ENCODE data around the gene ZNF292. TPM values are rescaled to one million over a fixed set of nuclear protein-coding genes. Genes with fewer than 3 reads are reported as not detected.
"Not testable (repeated sequence)": the region's sequence is repeated elsewhere in the genome, so short reads cannot be mapped to it uniquely, and the experiment has no call there.

The ZNF292 gene
- total RNA-seq: 13.2 and 25.5 TPM in 2 replicates

DNA sequence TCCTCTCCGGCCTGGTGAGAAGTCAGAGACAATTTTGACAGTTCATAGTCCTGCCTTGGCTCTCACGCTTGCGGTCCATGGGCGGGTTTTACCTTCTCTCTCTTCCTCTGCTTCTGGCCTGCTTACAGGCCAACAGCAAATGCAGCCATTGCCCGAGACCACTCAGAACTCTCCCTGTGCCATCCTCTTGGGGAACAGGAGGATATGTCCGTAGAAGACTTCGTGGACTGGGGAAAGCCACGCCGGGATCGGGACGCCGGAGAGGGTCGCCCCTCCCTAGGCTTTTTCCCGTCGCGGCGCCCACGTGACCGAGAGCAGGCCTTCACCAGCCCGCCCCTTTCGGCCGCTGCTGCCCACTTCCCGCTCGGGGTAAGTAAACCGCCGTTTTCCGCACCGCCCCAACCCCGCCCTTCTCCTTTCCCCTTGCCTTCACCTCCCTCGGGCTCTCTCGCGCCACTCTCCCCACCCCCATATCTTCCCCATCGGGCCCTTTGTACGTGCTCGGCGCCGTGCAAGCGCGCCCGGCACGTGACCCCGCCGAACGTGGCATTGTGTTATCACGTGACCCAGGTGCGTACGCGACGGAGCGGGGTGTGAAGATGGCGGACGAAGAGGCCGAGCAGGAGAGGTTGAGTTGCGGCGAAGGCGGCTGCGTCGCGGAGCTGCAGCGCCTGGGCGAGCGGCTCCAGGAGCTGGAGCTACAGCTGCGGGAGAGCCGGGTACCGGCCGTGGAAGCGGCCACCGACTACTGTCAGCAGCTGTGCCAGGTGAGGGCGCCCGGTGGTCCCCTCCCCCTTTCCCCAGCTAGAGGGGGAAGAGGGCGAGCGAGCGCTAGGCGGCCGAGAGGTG, at the start of gene ZNF292:
TSS of gene ZNF292 (plus strand) at position 573 of the 849 bp plus-strand sequence. CDS start at position 600, 27 bp downstream.
- peak; percentile 57 for DNase-seq (ENCODE audit: extremely low read depth, low read depth, low spot score)

DNA sequence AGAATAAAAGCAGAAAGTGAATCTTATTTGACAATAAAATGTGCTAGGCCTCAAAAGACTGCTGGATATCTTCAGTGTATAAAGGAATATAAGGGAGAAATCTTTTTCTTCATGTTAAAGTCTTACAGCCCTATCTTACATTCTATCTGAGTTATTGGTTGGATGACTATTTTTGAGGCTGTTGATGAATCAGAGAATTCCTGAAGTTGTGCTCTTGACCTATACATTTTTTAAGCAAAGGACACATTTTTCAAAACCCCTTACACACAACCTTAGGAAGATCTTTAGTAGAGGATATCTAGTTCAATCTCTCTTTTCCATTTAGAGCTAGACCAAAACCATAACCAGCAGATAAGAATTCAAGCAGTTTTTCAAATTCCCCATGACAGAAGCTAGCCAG, 49.5 kb upstream of the ZNF292 start:
- no peak for DNase-seq (ENCODE audit: extremely low read depth, low read depth, low spot score)

DNA sequence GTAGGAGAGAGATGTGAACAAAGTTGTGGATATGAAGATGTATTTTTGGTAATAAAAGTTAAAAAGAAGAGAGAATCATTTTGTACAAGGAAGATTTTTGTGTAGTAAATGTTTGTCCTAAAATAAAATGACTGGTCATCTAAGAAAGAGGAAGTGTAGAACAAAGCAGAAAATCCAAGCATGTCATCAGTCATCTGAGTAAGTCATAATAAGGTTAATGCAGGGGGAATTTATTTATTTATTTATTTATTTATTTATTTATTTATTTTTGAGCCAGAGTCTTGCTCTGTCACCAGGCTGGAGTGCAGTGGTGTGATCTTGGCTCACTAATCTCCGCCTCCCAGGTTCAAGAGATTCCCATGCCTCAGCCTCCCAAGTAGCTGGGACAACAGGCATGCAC, 44.7 kb upstream of the ZNF292 start:
- DNase-seq (ENCODE audit: extremely low read depth, low read depth, low spot score): no peak

DNA sequence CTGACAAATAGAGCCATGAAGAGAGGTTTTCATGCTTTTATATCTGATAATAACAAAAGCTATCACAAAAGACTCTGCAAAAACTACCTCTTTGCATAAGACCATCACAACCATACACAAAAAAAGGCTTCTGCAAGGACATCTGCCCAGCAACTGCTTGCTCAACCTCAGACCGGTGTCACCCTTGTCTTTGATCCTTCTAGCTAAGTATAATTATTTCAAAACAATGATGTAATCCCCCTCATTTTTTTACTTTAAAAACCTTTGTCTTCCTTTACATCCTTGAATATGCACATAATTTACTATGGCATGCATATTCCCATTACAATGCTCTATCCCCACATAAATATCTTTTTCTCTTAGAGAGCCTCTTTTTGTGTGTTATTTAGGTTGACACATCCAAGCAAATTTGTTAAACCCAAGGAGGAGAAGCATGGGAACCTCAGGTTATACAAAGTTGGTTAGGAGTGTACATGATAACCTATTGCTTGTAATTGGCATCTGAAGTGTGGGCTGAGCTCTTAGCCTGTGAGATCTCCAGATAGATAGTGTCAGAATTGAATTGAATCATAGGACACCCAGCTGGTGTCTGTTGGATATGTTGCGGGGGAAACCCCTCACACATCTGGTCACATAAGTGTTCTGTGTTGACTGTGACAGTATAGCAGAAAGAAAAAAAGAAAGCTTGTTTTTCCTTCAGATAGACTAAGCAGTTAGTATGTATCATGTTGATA, 39.8 kb upstream of the ZNF292 start:
- no peak for DNase-seq (ENCODE audit: extremely low read depth, low read depth, low spot score)

DNA sequence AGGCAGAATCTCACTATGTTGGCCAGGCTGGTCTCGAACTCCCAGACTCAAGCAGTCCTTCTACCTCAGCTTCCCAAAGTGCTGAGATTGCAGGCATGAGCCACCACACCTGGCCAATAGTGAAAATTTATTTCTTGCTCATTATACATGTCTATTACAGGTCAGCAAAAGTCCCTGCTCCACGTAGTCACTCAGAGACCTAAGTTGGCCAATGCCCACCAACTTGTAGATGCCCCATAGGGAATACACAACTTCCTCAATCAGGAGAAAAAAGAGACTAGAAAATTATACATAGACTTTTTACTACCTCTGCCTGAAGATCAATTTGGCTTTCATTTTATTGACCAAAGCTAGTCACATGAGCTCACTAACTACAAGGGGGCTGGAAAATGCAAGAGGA, 38.4 kb upstream of the ZNF292 start:
- no peak for DNase-seq (ENCODE audit: extremely low read depth, low read depth, low spot score)

DNA sequence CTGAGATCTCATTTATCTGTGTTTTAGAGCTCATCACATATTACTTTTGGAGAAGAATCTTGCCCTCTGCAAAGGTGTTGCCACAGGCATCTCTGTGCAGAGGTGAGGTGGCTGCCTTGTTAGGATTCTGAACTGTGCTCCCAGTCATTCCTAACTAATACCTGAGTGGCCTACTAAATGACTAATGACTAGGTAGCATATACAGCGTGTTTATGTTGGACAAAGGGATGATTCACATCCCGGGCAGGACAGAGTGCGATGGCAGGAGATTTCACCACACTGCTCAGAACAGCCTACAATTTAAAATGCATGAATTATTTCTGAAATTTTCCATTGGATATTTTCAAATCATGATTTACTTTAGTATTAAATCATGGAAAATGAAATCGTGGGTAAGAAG, 37.3 kb upstream of the ZNF292 start:
- DNase-seq (ENCODE audit: extremely low read depth, low read depth, low spot score): no peak

DNA sequence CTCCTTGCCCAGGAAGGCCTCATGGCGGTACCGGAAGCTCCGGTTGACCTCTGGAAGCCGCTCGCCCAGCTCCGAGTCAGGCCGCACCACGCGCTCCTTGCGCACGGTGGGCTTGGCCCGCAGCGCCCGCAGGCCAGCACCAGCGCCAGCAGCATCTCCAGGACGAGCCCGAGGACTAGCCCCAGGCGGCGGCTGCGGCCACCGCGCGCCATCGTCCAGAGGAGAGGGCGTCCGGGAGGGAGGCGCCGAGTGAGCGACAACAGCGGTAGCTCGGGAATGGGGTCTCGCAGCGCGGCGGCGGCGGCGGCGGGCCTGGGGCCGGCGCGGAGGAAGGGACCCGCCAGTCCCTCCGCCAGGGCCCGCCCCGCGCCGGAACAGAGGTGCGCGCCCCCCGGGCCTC, 32.9 kb upstream of the ZNF292 start:
- no peak for DNase-seq (ENCODE audit: extremely low read depth, low read depth, low spot score)

DNA sequence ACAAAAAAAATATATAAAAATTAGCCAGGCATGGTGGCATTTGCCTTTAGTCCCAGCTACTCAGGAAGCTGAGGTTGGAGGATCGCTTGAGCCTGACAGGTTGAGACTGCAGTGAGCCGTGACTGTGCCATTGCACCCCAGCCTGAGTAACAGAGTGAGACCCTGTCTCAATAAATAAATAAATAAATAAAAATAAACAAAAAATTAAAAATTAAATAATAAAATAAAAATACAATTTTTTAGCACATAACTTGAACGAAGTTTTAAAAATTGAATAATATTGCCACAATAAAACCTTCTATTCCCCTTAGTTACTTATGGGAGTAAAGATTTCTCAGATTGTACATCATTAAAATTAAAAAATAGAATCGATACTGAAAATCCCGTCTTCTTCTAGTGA, 31.3 kb upstream of the ZNF292 start:
- DNase-seq (ENCODE audit: extremely low read depth, low read depth, low spot score): no peak

DNA sequence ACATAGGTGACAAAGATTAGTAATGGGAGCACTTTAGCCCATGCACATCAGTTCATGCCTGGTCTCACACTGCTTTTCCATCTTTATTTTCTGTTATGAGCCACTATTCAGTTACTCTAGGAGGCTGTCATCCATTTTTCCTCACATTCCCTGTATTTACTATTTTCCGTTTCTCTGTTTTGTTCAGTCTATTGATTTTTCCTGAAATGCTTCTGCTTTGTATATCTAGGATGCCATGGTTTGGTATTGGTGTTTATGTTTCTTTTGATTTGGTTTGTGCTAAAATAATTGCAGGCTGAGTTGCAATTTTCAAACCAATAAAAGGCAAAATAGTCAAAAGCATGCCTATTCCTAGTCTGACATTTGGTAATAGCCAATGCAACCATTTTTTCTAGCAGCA, 28.9 kb upstream of the ZNF292 start:
- no peak for DNase-seq (ENCODE audit: extremely low read depth, low read depth, low spot score)

DNA sequence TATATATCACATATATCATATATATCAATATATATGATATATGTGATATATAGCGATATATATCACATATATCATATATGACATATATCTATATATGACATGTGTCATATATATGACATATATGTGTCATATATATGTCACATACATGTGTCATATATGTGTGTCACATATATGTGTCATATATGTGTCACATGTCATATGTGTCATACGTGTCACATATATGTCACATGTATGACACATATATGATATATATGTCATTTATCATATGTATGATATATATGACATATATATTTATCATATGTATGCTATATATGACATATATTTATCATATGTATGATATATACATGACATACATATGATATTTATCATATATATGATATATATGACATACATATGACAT, 27.6 kb upstream of the ZNF292 start:
- no peak for DNase-seq (ENCODE audit: extremely low read depth, low read depth, low spot score)

DNA sequence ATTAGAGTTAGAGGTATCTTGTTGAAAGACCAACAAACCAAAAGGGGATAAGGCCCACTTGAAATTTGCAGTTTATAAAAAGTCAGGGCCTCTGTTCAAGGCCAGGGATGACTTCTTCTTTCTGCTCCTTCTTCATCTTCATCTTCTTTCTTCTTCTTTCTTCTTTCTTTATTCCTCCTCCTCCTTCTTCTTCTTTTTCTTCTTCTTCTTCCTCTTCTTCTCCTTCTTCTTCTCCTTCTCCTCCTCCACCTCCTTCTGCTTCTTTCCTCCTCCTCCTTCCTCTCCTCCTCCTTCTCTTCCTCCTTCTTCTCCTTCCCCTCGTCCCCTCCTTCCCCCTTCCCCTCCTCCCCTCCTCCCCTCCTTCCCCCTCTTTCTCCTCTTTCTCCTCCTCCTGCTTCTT, 18.4 kb upstream of the ZNF292 start:
- no peak for DNase-seq (ENCODE audit: extremely low read depth, low read depth, low spot score)

DNA sequence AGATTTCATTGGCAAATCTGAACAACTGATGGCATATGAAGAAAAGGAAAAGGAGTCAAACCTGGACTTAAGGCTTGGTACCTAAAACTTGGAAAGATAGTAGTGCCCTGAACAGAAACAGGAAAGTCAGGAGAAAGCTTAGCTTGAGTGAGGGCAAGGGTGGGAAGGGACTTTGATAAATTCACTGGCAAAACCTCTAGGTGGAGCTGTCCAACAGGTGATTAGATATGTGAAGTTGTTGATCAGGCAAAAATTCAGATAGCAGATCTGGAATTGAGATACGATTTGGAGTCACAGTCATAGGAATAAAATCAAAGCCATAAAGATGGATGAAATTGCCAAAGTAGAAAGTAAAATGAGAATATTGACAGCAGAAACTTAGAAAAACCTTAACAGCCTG, 16.1 kb upstream of the ZNF292 start:
- DNase-seq (ENCODE audit: extremely low read depth, low read depth, low spot score): no peak

DNA sequence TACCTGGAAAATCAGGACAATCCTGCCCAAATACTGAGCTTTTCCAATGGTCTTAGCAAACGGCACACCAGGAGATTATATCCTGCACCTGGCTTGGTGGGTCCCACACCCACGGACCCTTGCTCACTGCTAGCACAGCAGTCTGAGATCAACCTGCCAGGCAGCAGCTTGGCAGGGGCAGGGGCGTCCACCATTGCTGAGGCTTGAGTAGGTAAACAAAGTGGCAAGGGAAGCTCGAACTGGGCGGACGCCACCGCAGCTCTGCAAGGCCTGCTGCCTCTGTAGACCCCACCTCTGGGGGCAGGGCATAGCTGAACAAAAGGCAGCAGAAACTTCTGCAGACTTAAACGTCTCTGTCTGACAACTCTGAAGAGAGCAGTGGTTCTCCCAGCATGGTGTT, 15.4 kb upstream of the ZNF292 start:
- not testable (repeated sequence) for DNase-seq (ENCODE audit: extremely low read depth, low read depth, low spot score)

DNA sequence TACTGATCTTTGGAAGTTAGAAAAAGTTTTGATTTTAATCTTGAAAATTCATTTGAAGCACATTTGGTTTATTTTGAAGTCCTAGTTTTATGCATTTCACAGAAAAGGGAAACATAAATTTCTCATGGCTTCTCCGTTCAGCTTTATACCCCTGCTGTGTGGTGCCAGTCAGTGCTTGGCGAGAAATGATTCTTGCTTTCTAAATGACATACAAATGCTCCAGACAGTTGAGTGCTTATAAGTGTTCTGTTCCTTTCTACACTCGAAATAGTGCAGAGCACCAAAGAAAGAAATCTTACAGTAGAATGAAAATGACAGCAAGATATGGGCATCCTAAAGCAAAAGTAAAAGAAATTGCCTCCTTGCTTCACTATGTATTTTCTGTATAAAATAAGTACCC, 9.0 kb upstream of the ZNF292 start:
- no peak for DNase-seq (ENCODE audit: extremely low read depth, low read depth, low spot score)

DNA sequence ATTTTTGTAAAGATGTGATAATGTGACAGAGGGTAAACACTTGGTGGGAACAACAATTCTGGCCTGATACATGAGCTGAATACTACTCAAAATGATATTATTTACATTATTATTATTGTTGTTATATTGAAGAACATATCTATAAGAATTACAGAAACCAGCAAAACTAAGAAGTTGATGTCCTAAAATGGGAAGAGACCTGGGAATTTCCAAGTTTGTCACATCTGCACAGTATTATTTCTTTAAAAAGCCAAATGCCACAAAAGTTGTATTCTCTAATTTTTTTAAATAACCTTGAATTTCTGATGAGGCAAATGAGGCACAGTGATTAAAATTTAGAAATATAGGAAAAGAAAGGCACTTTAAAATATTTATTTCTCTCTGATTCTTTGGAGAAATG, 5.0 kb upstream of the ZNF292 start:
- DNase-seq (ENCODE audit: extremely low read depth, low read depth, low spot score): no peak

DNA sequence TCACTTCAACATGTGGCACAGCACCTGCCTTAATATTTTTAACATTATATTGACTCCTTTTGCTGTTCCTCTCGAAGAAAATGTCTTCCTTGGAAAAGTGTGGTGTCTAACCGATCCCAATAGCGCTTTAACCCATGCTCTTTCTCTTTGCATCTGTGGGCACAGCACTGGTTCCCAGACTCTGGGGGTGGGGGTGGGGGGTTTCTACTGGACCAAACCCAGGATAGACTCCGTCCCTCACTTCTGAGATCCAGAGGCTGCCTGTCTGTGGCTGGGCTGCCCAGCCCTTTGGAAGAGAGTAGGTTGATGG, 3.9 kb upstream of the ZNF292 start:
- DNase-seq (ENCODE audit: extremely low read depth, low read depth, low spot score): no peak

DNA sequence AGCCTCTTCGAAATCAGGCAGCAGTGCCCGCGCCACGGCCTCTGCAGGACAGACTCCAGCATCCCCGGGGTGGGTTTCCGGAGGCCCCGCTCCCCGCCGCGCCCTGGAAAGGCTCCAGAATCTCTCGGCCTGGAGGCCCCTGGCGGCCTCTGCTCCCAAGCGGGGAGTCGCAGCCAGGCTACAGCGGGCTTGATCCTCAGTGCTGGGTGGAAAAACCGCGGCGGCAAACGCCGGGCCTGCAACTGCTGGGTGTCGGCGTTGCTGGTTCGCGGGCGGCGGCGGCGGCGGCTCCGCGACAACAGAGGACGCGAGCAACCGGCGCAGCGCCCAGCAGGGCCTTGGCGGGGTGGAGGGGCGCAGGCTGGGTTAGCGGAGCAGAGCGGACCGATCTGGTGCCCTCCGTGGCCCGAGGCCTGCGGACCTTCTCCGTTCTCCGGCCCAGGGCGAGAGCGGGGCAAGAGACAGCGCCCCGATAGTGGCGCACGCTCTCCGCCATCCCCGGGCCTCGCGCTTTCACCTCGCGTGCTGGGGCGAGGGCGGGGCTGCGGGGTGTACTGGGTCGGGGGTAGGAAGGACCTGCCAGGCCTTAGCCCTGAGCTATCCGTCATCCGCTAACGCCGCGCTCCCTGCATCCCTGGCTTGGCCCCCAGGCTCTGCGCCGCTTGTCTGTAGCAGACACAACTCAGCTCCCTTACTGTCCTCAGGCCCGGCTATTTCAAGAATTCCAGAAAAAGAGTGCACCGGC, 3.4 kb upstream of the ZNF292 start:
- no peak for DNase-seq (ENCODE audit: extremely low read depth, low read depth, low spot score)

DNA sequence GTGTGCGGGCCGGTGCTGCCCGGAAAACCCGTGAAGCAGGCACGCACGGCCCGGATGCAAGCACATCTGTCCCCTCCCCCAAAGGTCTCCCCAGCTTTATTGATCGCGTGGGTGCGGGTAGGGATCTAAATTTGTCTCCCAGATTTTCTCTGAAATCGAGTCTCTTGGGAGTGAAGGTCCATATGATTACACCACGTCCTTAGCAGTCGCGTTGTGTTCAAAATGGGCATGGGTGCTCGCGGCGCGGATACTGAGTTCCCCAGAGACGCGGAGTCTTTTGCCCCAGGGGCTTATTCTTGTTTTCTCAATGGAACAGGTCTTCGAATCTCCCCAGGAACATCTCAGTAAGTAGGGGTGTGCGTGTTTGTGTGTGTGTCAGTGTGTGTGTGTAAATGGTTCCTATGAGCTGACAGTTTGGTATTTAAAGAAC, 2.8 kb upstream of the ZNF292 start:
- no peak for DNase-seq (ENCODE audit: extremely low read depth, low read depth, low spot score)

DNA sequence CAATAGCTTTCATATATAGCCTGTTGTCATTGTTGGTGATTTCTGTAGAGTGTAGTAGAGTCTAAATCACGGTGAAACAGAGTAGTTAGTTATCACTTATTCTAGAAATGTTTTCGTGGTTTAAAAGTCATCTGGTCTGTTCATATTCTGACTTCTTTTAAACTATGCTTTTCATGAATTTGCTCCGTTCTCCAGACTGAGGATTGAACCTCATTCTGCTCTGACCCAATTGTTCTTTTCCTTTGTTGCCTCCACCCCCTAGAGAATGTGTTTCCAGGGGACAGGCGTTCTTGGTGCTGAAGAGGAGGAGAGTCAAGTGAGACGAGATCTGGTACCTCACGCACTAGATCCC, 748 bp upstream of the ZNF292 start:
- DNase-seq (ENCODE audit: extremely low read depth, low read depth, low spot score): peak; percentile 31

DNA sequence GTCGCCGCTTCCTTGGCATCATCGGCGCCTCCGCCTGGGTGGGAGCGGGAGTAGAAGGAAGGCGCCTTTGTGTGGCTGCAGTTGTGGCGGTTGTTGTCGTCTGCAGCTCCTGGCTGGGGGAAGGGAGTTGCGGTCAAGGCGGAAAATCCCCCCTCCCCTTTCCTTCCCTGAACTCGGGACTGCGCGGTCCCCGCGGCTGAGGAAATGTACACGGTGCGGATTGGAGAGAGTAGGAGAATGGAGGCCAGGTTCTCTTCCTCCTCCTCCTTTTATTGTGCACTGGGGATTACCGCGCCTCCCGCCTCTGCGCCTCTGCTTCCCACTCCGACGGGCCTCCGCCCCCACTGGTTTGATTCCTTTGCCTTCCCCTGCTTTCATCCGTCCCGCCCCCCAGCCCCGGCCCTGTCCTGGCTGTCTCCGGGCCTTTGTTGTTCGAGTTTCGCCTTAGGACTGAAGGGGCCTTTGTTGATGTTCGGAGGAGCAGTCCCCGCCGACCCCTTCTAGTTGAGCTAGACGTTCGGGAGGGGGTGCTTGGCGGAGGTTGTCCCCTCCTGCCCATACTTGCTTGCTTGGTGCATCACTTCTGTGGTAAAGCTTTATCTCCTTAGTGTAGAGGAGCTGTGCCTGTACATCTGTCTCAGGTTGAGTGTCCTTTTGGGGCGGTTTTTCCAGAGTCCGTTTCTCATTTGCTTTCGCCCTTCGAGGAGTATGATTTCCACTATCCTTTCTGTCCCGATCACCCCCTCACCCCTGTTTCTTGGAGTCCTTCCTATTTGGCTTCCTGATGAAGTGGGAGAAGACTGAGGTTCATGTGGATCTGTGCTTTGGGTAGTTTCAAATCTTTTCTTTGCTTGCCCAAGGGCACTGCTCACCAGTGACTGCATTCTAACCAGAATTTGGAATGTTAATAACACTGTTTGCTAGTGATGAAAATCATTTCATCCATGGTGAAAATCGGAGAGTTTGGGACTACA, 764 bp downstream of the ZNF292 start:
- DNase-seq (ENCODE audit: extremely low read depth, low read depth, low spot score): no peak

DNA sequence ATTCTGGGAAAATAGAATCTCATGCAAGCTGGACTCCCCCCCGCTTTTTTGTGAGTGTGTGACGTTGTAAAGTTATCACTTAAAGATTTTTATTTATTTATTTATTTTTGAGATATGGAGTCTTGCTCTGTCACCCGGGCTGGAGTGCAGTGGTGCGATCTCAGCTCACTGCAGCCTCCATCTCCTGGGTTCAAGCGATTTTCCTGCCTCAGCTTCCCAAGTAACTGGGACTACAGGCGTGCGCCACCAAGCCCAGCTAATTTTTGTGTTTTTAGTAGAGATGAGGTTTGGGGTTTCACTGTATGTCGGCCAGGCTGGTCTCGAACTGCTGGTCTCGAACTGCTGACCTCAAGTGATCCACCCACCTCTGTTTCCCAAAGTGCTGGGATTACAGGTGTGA, 2.2 kb downstream of the ZNF292 start:
- not testable (repeated sequence) for DNase-seq (ENCODE audit: extremely low read depth, low read depth, low spot score)
